Thoracic aorta (tissue), 2 donors: Measurements from ENCODE around the gene ARHGEF28. TPM values are rescaled to one million over a fixed set of nuclear protein-coding genes. Genes with fewer than 3 reads are reported as not detected.

Experiments used
- ATAC-seq: fragments of 150-250 bp; one replicate; pipeline ENCODE4 v1.8.0; 2017; ENCODE audit warnings: low read depth; ENCODE audit not compliant: insufficient number of reproducible peaks, low FRiP score
- DNase-seq: peaks from one replicate; pipeline ENCODE4 v3.0.0-alpha.2; 2020; ENCODE audit warnings: low spot score
- H3K27ac ChIP-seq, 2 donors: fragments of 200-600 bp; sonication (generic); 1 replicate in 1 of 2; 2 replicates in 1 of 2; pipeline ENCODE4 v1.5.1; 2016; ENCODE audit warnings: mild to moderate bottlenecking in 2 of 2, moderate library complexity in 2 of 2
- H3K27me3 ChIP-seq: fragments of 200-600 bp; sonication (generic); replicated peaks from 2 replicates; pipeline ENCODE4 v1.6.0; 2016; ENCODE audit warnings: mild to moderate bottlenecking; ENCODE audit not compliant: insufficient read depth
- H3K36me3 ChIP-seq: fragments of 200-600 bp; sonication (generic); one replicate; pipeline ENCODE4 v1.5.1; 2016
- H3K4me1 ChIP-seq, 2 donors: fragments of 200-600 bp; sonication (generic); 1 replicate in 1 of 2; 2 replicates in 1 of 2; pipeline versions ENCODE4 v1.5.1 to v1.6.0; 2016; ENCODE audit warnings: low read depth in 2 of 2, mild to moderate bottlenecking in 1 of 2; ENCODE audit not compliant: control insufficient read depth in 1 of 2
- H3K4me3 ChIP-seq: fragments of 200-600 bp; sonication (generic); 2 replicates; pipeline ENCODE4 v1.5.1; 2016; ENCODE audit warnings: mild to moderate bottlenecking
- H3K9me3 ChIP-seq: fragments of 200-600 bp; sonication (generic); 2 replicates; pipeline ENCODE4 v1.5.1; 2016
- total RNA-seq, 2 donors: library from RNA; depleted of rRNA; stranded (reverse); fragments of >200 nt; gene quantifications; one replicate each; pipeline versions ENCODE4 v1.1.0 to v1.2.3, GENCODE V29; 2016
- TF ChIP-seq, protein P1 (sequence below): fragments of 200-600 bp; sonication (generic); IDR thresholded peaks from one replicate; pipeline ENCODE4 v1.5.1; 2019; ENCODE audit warnings: antibody characterized with exemption

The ARHGEF28 gene
- total RNA-seq, 2 donors from 2014 or later = 35.5 to 40.8 TPM

- H3K27me3 ChIP-seq = no peaks in the 10 kb centered on the region
- peak overlapping the region; percentile 25 for H3K4me3 ChIP-seq
- DNase-seq = no peak
- no peaks in the 10 kb centered on the region for H3K9me3 ChIP-seq
- peak overlapping the region in 1 of 2 donors; percentile 65 for H3K27ac ChIP-seq
- TF ChIP-seq, protein P1, sequence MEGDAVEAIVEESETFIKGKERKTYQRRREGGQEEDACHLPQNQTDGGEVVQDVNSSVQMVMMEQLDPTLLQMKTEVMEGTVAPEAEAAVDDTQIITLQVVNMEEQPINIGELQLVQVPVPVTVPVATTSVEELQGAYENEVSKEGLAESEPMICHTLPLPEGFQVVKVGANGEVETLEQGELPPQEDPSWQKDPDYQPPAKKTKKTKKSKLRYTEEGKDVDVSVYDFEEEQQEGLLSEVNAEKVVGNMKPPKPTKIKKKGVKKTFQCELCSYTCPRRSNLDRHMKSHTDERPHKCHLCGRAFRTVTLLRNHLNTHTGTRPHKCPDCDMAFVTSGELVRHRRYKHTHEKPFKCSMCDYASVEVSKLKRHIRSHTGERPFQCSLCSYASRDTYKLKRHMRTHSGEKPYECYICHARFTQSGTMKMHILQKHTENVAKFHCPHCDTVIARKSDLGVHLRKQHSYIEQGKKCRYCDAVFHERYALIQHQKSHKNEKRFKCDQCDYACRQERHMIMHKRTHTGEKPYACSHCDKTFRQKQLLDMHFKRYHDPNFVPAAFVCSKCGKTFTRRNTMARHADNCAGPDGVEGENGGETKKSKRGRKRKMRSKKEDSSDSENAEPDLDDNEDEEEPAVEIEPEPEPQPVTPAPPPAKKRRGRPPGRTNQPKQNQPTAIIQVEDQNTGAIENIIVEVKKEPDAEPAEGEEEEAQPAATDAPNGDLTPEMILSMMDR = no peak
- ATAC-seq = no peak
- H3K4me1 ChIP-seq = peaks cover 20 to 21% of the 10 kb centered on the region in 2 donors
- H3K36me3 ChIP-seq = no peaks in the 10 kb centered on the region
These were observed 12.5 kb downstream of the ARHGEF28 start for GRCh38 chr5:73638344-73639095.

DNA sequence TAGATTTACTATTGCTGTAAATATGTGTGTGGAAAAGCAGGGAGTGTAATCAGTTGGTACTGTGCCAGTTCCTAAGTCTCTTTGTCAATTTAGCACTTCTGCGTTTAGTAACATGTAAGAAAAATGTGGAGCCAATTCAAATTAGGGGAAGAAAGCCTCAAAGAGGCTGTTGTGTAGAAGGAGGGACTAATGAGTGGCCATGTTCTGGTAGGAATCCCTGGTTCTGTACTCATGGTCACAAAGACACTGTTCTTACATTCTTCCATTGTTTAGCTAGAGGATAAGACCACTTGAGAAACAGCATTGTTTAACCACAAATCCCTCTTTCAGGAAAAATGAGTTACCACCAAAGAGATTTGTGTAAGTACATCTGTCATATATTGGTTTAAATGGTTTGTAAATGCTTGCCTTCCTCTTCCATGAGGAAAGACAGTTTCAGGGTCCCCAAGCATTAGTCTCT, 14.9 kb downstream of the ARHGEF28 start:
- H3K4me3 ChIP-seq = no peak overlapping the region
- H3K9me3 ChIP-seq = no peaks in the 10 kb centered on the region
- DNase-seq (no peak), ATAC-seq (no peak)
- no peaks in the 10 kb centered on the region for H3K27me3 ChIP-seq
- H3K36me3 ChIP-seq = no peaks in the 10 kb centered on the region
- H3K27ac ChIP-seq = peak overlapping the region in 1 of 2 donors; percentile 31
- H3K4me1 ChIP-seq = peaks cover 20 to 21% of the 10 kb centered on the region in 2 donors
- TF ChIP-seq, protein P1 = no peak

- Histone ChIP-seq H3K4me1 (peaks cover 20 to 21% of the 10 kb centered on the region in 2 donors), H3K27ac (no peak overlapping the region), H3K9me3 (no peaks in the 10 kb centered on the region), H3K4me3 (no peak overlapping the region), H3K36me3 (no peaks in the 10 kb centered on the region), H3K27me3 (no peaks in the 10 kb centered on the region)
- DNase-seq (no peak), ATAC-seq (no peak)
- TF ChIP-seq, protein P1 = no peak
These were observed 15.8 kb downstream of the ARHGEF28 start for GRCh38 chr5:73641811-73642210.

DNA sequence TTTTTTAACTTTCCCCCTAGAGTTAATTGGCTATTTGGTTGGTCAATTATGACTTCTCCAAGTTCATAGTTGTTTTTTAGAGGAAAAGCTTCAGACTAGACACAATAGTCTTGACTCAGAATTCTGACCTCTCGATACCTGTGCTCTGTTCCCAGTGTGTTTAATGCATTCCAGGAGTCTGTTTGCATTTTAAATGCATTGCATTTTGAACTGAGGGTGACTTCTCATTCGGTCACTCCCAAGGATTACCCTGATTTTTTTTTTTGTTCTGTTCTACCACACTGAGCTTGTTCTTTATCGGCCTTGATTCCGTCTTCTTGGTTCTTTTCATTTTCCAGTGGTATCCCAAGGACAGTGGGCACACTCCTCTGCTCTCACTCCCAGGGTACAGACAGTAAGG, 16.3 kb downstream of the ARHGEF28 start:
- no peak for ATAC-seq
- H3K4me3 ChIP-seq = no peak overlapping the region
- peaks cover 20 to 21% of the 10 kb centered on the region in 2 donors for H3K4me1 ChIP-seq
- TF ChIP-seq, protein P1 = no peak
- H3K27me3 ChIP-seq = no peaks in the 10 kb centered on the region
- H3K36me3 ChIP-seq = no peaks in the 10 kb centered on the region
- DNase-seq = no peak
- H3K9me3 ChIP-seq = no peaks in the 10 kb centered on the region
- H3K27ac ChIP-seq = no peak overlapping the region

DNA sequence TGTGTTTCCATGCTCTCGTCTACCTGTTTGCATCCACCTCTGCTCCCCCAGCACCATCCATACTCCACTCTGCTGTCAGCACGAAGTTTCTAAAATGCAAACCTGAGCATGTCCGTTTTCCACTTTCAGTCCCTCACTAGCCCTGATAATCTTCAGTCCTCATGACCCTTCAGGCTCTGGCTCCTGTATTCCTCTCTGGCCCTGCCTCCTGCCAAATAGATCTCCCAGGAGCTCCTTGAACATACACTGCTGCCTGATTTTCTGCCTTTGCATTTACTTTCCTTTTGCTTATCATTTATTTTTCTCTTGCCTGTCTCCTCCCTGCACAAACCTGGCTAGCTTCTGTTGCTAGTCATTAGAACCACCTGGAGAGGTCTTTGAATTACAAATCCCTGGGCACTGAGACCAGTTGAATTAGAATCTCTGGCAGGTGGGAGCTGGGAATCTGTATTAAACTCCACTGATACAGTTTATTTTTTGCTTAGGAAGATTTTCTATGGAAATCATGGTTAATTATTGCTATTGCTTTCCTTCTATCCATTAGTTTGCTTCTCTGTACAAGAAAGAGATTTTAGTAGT, 18.5 kb downstream of the ARHGEF28 start:
- DNase-seq (no peak), ATAC-seq (no peak)
- Histone ChIP-seq H3K36me3 (no peaks in the 10 kb centered on the region), H3K4me3 (no peak overlapping the region), H3K9me3 (no peaks in the 10 kb centered on the region), H3K4me1 (peaks cover 15 to 16% of the 10 kb centered on the region in 2 donors), H3K27me3 (no peaks in the 10 kb centered on the region), H3K27ac (no peak overlapping the region)
- TF ChIP-seq, protein P1 = no peak
